GM19239 (cell line): ENCODE measurements around the gene CEP76.
A peak's percentile ranks its signal among the peaks of the same experiment; 100 is the strongest.

Experiments used
- DNase-seq: peaks from one replicate; pipeline ENCODE4 v3.0.0; 2011; ENCODE audit warnings: low spot score; ENCODE audit not compliant: insufficient read length
- FAIRE-seq: peaks from 2 replicates; lab custom pipeline; 2011; peaks lifted over from hg19 to GRCh38; lab: Jason Lieb, UNC

Gene CEP76

DNA sequence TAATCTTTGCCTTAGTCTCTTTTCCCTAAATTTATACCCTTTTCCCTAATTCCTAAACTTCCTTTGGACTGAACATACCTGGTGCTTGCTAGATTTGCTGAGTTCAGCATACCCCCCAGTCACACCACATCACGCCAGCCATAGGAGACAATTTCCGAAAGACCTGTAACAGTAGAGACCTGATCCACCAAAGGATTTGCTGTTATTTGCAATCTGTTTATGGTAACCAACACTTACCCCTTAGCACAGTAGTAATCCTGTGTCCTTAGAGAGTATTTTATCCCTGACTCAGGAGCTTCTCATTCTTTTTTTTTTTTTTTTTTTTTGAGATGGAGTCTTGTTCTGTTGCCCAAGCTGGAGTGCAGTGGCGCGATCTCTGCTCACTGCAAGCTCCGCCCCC, 8.9 kb upstream of the CEP76 start:
- FAIRE-seq: no peak

DNA sequence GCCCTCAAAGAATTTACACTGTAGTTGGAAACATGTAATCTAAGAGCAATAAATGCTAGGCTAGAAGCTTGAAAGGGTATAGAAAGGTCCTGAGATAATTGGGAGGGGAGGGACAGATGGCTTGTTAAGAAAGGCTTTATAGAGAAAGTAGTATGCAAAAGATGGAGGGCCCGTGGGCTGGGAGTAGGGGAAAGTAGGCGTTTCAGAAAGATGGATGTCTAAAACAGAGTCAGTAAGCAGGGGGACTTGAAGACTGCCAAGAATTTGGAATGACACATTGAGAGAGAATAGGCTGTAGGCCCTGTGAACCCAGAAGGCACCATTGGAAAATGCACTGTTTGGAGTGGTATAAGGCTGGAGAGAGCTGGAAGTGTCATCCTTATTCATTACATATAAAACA, 1.1 kb upstream of the CEP76 start:
- DNase-seq: no peak
- no peak for FAIRE-seq

More for the DNA sequence above, 8.9 kb upstream of the CEP76 start:
- DNase-seq: no peak

DNA sequence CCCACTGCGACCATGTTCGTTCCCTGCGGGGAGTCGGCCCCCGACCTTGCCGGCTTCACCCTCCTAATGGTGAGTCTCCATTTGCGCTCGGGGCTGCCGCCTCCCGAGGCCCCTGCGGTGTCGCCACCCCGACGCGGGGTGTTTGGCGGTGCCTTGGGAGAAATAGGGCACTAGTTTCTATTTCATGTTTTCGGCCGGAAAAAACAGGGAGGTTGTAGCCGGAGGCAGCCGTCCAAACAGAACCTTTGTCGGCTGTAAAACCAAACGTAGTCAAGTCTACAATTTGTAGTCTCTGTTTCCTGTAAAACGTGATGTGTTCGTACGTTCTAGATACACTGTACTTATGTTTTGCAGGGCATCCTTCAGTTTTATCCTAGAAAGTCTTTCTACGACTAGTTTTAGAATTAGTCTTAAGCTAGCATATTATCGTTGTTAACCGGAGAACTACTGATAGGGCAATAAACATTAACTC, 609 bp upstream of the CEP76 start:
- FAIRE-seq: no peak
- no peak for DNase-seq

DNA sequence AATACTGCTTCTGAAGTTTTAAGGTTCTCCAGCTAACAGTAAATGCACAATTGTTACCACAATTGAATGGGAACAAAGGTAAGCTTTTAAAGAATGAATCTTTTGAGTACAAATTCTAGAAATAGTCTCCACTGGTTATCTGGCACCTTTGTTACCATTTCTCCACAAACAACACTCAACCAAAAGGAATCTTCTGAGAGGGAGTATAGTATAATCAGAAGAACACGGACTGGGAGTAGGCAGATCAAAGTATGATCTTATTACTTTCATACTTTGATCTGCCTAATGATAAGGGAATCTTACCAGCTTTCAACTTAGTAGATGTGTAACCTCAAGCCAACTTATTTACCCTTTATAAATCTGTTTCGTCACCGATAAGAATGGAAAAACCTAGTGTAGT, 1.4 kb downstream of the CEP76 start:
- FAIRE-seq (no peak), DNase-seq (no peak)

DNA sequence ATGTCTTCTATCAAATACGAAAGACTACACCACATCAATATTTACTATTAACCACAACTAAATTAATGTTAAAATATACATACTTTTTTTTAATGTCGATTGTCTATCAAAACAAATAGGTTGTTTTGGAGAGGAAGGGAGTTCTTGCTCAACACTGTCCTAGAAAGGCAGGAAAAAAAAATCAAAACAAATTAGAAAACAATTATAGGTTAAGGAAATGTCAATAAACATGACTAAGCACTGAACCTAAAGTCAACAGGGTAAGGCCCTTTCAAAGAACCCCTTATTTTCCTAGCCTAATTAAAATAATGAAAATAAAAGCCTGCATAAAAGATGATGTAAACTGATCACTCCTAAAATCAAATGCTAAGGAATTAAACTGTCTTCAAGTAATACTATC, 2.8 kb downstream of the CEP76 start:
- DNase-seq (no peak), FAIRE-seq (no peak)

DNA sequence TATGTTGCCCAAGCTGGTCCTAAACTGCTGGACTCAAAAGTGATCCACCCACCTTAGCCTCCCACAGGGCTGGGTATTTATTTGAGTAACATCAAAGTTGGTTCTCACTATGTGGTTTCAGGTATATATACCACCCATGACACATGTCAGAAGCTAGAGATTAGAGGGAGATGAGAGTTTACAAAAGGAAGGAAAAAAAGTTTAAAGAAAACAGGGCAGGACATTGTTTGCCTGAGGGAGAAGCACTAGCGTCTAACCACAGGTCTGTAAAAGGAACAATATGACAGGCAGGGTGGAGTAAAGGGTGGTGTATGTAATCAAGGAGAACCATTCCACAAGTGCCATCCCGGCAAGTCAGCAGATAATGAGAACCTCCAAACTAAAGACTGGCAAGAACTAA, 8.5 kb downstream of the CEP76 start:
- no peak for DNase-seq
- no peak for FAIRE-seq

DNA sequence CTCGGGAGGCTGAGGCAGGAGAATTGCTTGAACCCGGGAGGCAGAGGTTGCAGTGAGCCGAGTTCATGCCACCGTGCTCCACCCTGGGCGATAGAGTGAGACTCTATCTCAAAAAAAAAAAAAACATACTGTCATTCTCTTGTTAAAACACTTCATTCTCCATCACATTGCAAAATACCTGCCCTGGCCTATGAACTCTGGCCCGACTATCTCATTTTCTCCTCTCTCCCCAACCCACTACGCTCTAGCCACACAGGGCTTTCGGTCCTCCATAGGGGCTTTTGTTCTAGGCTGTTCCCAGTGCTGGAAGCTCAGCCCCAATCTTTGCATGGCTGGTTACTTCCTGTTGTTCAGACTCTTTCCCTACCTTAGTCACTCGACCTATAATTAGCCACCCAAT, 10.3 kb downstream of the CEP76 start:
- no peak for FAIRE-seq
- no peak for DNase-seq

DNA sequence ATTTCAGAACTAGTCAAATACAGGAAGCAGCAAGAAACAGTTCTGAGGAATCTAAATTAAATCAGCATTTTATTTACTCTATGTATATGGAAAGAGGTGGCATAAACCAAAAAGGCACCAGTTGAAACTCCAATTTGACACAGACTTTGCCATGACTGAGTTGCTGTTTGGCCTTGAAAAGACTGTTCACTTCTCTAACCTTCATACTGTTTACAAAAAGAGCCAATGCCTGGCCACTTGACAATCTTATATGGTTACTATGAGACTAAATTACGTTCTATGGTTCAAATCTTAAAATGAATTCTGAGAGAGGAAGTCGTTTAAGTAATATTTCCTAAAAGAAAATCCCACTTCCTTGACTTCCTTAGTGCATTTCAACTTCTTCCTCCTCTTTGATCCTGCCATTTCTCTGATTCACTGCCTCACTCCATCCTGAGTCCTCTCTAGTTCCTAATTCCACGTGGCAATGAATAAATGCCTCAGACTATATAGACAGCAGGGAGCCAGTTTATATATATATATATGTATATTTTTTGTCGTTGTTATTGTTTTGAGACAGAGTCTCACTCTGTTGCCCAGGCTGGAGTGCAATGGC, 13.2 kb downstream of the CEP76 start:
- FAIRE-seq: no peak

DNA sequence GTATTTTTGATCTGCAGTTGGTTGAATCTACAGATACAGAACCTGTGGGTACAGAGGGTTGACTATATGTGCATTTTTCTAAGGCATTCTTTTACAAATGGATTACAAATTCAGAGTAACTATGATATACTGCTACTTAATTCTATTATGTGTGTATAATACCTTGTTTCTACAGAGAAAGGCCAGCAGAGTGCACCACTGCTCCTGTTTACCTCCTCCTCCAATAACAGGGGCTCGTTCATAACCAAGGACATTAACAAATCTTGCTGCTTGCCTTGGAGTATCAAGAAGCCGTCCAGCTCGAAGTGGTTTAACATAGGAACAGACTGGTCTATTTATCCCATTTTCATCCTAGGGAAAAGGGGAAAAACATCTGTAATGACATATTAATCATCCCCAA, 16.4 kb downstream of the CEP76 start:
- DNase-seq (no peak), FAIRE-seq (no peak)

More for the DNA sequence above, 13.2 kb downstream of the CEP76 start:
- no peak for DNase-seq

DNA sequence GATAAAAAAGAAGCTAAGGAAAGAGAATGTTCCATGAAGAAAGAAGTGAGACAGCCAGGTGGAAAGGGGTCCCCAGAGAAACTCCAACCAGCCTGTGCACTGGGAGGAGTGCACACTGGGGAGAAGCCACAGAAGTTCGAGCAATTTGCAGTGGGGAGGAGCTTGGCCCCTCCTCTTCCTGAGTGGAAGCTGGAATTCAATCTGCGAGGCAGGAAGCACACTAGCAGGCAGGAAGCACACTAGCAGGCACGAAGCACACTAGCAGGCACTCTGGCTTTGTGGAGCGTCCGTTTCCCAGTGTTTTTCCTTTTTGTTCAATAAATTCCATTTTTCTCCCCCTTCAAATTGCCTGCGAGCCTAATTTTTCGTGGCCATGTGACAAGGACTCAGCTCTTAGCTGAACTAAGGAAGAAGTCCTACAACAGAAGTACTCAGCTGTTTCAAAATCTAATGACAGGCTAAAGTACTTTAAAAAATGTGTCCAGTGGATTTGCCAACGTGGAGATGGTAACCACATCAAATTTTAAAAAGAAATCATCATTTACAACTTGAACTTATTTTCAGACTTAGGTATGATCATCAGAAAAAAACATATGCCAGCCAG, 23.2 kb downstream of the CEP76 start:
- DNase-seq (no peak), FAIRE-seq (no peak)

DNA sequence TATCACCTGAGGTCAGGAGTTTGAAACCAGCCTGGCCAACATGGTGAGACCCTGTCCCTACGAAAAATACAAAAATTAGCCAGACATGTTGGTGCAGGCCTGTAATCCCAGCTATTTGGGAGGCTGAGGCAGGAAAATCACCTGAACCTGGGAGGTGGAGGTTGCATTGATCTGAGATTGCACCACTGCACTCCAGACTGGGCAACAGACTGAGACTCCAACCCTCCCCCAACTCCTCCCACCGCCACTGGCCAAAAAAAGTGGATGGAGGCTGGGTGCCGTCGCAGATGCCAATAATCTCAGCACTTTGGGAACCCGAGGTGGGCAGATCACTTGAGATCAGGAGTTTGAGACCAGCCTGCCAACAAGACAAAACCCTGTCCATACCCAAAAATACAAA, 34.5 kb downstream of the CEP76 start:
- FAIRE-seq: no peak
- no peak for DNase-seq

DNA sequence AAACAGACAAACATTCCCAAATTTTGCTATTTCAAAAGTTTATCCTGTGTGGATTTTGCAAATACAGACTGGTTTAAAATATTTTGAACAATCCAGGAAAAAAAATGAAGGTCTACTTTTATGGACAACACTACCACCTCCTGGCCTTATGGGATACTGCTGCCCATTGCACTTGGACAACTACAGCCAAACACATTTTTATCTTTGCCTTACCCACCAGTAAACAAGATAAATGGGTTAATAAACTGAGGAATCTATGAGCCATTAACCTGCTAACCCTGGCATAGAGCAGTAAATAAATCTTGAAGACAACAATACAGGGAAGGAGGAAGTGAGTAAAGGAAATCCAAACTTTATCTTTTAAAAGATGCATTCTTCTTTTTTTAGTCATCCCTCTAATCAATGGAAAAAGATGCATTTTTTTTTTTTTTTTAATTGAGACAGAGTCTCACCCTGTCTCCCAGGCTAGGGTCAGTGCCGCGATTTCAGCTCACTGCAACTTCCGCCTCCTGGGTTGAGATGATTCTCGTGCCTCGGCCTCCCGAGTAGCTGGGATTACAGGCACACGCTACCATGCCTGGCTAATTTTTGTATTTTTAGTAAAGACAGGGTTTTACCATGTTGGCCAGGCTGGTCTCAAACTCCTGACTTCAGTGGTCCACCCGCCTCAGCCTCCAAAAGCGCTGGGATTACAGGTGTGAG, 42.5 kb downstream of the CEP76 start:
- DNase-seq (no peak), FAIRE-seq (peak; percentile 73)

DNA sequence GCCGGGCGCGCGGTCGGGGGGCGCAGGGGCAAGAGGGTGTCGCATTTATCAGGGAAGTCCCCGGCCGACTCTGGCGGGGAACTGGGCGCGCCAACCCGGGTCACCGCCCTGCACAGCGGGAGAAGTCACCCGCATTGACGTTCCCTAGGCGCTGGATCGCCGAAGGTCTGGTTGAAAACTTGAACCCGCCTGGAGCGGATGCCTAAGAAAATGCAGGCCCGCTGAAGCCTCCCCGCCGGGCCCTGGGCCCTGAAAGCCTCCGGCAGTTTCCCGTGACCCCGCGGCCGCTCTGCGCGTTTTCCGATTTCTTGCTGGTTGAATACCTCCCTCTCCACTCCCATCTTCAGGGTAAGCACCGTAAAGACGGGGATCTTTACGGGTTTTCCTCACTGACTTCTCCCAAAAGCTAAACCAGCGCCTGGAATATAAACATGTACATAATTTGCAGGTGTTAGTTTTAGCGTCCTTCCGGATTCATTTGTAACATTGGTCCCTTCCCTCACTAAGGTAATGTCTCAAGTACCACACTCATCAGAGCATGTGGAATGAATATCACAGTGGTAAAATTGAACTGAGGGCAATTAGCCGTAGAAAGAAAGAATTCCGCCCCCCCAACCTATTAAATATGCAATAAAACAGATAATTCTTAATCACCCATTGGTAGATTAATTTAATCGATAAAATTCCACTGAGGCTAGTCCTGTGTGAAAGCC, 43.9 kb downstream of the CEP76 start:
- no peak for FAIRE-seq
- no peak for DNase-seq

DNA sequence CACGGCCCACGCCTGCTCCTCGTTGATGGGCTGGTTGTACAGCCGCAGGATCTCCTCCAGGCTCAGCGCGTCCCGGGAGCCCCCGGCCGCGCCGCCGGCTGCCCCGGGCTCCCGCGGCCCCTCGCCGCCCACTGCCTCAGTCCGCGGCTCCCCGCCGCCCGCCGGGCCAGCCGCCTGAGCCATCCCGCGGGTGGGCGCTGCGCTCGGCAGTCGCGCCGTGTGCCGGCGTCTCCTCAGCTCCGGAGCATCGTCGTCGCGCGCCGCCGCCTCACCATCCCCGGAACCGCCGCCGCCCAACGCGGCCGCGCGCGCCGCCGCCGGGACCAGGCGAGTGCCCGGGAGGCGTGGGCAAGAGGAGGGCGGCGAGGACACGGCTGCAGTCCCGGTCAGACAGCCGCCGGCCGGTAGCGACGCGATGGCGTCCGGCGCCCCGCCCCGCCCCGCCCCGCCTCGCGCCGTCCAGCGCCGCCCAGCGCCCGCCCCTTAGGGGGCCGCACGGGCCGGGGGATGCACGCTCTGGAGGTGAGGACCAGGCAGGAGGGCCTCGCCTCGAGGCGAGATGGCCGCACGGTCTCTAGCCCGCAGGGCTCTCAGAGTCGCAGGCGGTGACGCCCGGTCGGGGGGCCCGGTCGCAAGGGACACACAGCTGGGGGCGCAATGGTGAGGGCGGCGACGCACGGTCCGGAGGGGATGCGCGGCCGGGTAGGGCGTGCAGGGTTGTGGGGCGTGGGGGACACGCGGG, 44.7 kb downstream of the CEP76 start, which contains the start of gene SPIRE1:
Gene SPIRE1, minus strand, starts transcription at position 424 of the 742 bp plus-strand sequence. Its CDS starts 241 bp downstream, at position 183.
- DNase-seq: peak; percentile 52
- FAIRE-seq: no peak

DNA sequence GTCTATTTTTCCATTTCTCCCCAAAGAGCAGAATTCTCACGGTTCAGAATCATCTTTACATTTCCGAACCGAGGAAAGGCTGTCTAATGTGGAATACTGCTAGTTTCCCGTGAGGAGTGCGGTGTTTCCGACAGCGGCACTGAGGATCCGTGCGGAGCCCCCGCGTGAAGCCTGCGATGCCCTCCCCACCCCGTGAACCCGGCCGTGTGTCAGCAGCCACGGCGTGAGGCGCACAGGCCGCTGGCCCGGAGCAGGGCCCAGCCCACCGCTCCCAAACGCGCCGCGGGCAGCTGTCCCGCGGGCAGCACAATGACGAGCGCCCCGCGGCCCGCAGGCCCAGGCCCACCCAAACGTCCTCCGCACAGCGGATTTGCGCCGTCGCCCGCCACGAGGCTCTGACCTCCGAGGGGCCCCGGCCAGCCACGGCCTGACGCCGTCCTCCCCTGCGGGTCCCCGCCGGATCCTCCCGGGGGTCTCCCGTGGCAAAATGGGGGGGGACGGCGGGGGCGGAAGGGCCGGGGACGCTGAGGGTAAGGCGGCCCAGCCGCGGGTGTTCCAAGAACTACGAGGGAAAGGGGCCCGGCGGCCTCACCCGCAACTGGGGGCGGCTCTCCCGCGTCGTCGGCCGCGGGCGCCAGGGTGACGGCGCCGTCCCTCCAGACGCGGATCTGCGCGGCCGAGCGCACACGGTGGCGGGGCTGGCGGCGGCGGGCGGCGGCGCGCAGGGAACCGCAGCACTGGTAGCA, 45.4 kb downstream of the CEP76 start:
- FAIRE-seq: no peak
- DNase-seq: peak; percentile 45

DNA sequence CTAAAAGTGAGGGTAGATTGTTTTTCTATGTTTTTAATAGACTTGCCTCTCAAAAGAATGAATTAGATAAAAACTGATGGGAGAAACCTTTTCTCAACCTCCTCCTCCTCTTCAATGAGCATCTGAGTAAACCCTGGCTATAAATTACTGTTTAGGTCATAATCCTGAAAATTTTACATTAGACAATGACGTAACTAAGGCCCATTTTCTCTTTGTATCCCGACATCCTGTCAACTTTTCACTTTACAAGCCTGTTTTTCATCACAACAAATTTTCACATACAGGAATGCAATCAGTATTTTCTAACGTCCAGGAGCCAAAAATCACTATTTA, 46.0 kb downstream of the CEP76 start:
- FAIRE-seq (no peak), DNase-seq (no peak)

DNA sequence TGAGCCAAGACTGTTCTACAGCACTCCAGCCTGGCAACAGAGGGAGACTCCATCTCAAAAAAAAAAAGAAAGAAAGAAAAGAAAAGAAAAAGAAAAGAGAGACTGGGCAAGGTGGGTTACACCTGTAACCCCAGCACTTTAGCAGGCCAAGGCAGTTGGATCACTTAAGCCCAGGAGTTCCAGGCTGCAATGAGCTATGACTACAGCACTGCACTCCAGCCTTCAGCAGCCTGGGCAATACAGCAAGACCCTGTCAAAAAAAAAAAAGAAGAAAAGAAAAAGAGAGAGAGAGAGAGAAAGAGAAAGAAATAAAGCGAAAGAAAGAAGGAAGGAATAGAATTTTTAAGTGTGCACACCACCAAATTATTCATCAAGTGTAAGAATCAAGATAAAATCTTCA, 47.6 kb downstream of the CEP76 start:
- DNase-seq: no peak
- no peak for FAIRE-seq

DNA sequence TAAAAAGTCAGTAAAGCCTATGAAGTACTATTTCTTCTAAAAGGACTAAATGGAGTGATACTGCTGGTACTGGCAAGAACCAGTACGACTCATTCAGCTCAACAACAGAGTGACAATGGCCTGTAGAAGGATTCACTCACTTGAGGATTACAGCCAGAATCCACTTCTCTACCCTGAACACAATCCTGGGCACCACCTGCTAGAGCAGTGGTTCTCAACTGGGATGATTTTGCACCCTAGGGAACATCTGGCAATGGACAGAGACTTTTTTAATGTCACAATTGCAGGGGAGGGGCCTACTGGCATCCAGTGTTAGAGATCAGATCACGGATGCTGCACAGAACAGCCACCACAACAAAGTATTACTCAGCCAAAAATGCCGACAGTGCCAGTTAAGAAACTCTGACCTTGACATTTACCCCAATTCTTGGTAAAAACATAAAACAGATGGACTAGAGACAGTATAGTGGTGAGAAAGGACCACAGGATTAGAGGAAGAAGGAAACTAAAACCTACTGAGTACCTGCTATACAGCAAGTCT, 49.6 kb downstream of the CEP76 start:
- FAIRE-seq: no peak
- DNase-seq: no peak

DNA sequence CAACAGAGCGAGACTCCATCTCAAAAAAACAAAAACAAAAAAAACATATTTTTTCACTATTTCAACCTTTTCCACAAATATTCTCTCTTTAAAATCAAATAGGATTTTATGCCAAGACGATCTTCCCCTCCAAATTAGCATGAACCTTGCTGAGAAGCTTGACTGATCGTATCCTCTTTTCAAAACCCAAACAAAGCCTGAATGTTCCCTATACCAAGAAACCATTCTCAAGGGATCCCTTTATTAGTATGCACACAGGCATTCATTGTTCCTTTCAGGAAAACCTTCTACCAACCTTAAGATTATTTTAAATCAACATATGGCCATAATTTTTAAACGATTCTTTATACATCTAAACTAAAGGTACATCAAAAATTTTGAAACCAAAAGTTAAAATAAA, 50.9 kb downstream of the CEP76 start:
- FAIRE-seq (no peak), DNase-seq (no peak)
